ENCODE data around the gene RNF123.

DNA sequence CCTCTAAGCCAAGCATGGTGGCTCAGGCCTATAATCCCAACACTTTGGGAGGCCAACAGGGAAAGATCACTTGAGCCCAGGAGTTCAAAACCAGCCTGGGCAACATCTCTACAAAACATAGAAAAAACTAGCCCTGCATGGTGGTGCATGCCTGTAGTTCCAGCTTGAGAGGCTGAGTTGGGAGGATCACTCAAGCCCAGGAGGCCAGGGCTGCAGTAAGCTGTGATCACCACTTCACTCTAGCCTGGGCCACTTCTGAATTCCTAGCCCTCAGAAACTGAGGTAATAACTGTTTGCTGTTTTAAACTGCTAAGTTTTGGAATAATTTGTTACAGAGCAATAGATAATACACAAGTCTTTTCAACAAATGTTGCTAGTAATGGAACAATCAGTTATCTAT lies 80.6 kb downstream of the RNF123 start:
- TF ChIP-seq, protein P1, sequence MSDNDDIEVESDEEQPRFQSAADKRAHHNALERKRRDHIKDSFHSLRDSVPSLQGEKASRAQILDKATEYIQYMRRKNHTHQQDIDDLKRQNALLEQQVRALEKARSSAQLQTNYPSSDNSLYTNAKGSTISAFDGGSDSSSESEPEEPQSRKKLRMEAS (IDR thresholded peaks at IDR 0.05; ENCODE audit: low read depth, low read length): no peak
- TF ChIP-seq, protein P2, sequence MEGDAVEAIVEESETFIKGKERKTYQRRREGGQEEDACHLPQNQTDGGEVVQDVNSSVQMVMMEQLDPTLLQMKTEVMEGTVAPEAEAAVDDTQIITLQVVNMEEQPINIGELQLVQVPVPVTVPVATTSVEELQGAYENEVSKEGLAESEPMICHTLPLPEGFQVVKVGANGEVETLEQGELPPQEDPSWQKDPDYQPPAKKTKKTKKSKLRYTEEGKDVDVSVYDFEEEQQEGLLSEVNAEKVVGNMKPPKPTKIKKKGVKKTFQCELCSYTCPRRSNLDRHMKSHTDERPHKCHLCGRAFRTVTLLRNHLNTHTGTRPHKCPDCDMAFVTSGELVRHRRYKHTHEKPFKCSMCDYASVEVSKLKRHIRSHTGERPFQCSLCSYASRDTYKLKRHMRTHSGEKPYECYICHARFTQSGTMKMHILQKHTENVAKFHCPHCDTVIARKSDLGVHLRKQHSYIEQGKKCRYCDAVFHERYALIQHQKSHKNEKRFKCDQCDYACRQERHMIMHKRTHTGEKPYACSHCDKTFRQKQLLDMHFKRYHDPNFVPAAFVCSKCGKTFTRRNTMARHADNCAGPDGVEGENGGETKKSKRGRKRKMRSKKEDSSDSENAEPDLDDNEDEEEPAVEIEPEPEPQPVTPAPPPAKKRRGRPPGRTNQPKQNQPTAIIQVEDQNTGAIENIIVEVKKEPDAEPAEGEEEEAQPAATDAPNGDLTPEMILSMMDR (IDR thresholded peaks at IDR 0.05; ENCODE audit: low read depth, low read length): no peak
- TF ChIP-seq POLR2A (IDR thresholded peaks at IDR 0.05; ENCODE audit: extremely low read depth, insufficient read length): no peak

All from NB4 (cell line).